ENCODE results near the gene COL25A1. TPM values are rescaled to one million over a fixed set of nuclear protein-coding genes. Genes with fewer than 3 reads are reported as not detected.

Gene COL25A1
- total RNA-seq, 1 experiment from 2014 or later, result not detected

- no peak for DNase-seq
- no peaks in the 10 kb centered on the region for H3K4me1 Mint-ChIP-seq (ENCODE audit: low read depth, unreplicated experiment)
- no peak for TF ChIP-seq CTCF (IDR thresholded peaks at IDR 0.05; ENCODE audit: unreplicated experiment)
- no peaks in the 10 kb centered on the region for H3K9me3 Mint-ChIP-seq (ENCODE audit: low read depth, unreplicated experiment)
- no peak overlapping the region for H3K4me3 Mint-ChIP-seq (ENCODE audit: low read depth, unreplicated experiment)
- CTCF ChIA-PET, result no interaction called here
- H3K27ac Mint-ChIP-seq (ENCODE audit: unreplicated experiment), result no peak overlapping the region
- no TSS peak for BruUV-seq (replicated peaks)
- no peaks in the 10 kb centered on the region for H3K36me3 Mint-ChIP-seq (ENCODE audit: insufficient read depth, unreplicated experiment)
- no peaks in the 10 kb centered on the region for H3K27me3 Mint-ChIP-seq (ENCODE audit: unreplicated experiment)
- intact Hi-C loops (cut with micrococcal nuclease; ENCODE audit: unreplicated experiment), result no loop called here
Measured at GRCh38 chr4:108887034-108887433, 415.4 kb downstream of the COL25A1 start.

- no peaks in the 10 kb centered on the region for H3K27me3 Mint-ChIP-seq (ENCODE audit: unreplicated experiment)
- H3K4me1 Mint-ChIP-seq (ENCODE audit: low read depth, unreplicated experiment), result no peaks in the 10 kb centered on the region
- no peak overlapping the region for H3K27ac Mint-ChIP-seq (ENCODE audit: unreplicated experiment)
- CTCF ChIA-PET, result no interaction called here
- TF ChIP-seq CTCF (IDR thresholded peaks at IDR 0.05; ENCODE audit: unreplicated experiment), result no peak
- H3K9me3 Mint-ChIP-seq (ENCODE audit: low read depth, unreplicated experiment), result no peaks in the 10 kb centered on the region
- BruUV-seq (replicated peaks), result no TSS peak
- no peak for DNase-seq
- no peaks in the 10 kb centered on the region for H3K36me3 Mint-ChIP-seq (ENCODE audit: insufficient read depth, unreplicated experiment)
- intact Hi-C loops (cut with micrococcal nuclease; ENCODE audit: unreplicated experiment), result no loop called here
- H3K4me3 Mint-ChIP-seq (ENCODE audit: low read depth, unreplicated experiment), result no peak overlapping the region
Measured at GRCh38 chr4:108885211-108885610, 417.2 kb downstream of the COL25A1 start.

GRCh38 chr4:108884596-108884995, 417.9 kb downstream of the COL25A1 start:
- intact Hi-C loops (cut with micrococcal nuclease; ENCODE audit: unreplicated experiment), result no loop called here
- no peak for TF ChIP-seq CTCF (IDR thresholded peaks at IDR 0.05; ENCODE audit: unreplicated experiment)
- DNase-seq, result no peak
- H3K4me1 Mint-ChIP-seq (ENCODE audit: low read depth, unreplicated experiment), result no peaks in the 10 kb centered on the region
- CTCF ChIA-PET, result no interaction called here
- H3K27me3 Mint-ChIP-seq (ENCODE audit: unreplicated experiment), result no peaks in the 10 kb centered on the region
- H3K27ac Mint-ChIP-seq (ENCODE audit: unreplicated experiment), result no peak overlapping the region
- no peaks in the 10 kb centered on the region for H3K9me3 Mint-ChIP-seq (ENCODE audit: low read depth, unreplicated experiment)
- no peak overlapping the region for H3K4me3 Mint-ChIP-seq (ENCODE audit: low read depth, unreplicated experiment)
- no peaks in the 10 kb centered on the region for H3K36me3 Mint-ChIP-seq (ENCODE audit: insufficient read depth, unreplicated experiment)
- BruUV-seq (replicated peaks), result no TSS peak

GRCh38 chr4:108881986-108882385, 420.5 kb downstream of the COL25A1 start:
- intact Hi-C loops (cut with micrococcal nuclease; ENCODE audit: unreplicated experiment), result no loop called here
- CTCF ChIA-PET, result interaction anchor here (0.5 kb wide), 1 partner anchor 922 kb away, joined by 6 read pairs; no protein-coding TSS in a partner anchor
- no peak for TF ChIP-seq CTCF (IDR thresholded peaks at IDR 0.05; ENCODE audit: unreplicated experiment)
- no peak for DNase-seq
- no TSS peak for BruUV-seq (replicated peaks)
- Mint-ChIP-seq H3K9me3 (ENCODE audit: low read depth, unreplicated experiment) (no peaks in the 10 kb centered on the region), H3K4me3 (ENCODE audit: low read depth, unreplicated experiment) (no peak overlapping the region), H3K4me1 (ENCODE audit: low read depth, unreplicated experiment) (no peaks in the 10 kb centered on the region), H3K36me3 (ENCODE audit: insufficient read depth, unreplicated experiment) (no peaks in the 10 kb centered on the region), H3K27me3 (ENCODE audit: unreplicated experiment) (no peaks in the 10 kb centered on the region), H3K27ac (ENCODE audit: unreplicated experiment) (no peak overlapping the region)
